Measurements from ENCODE around the gene CCDC51.

GRCh38 chr3:48469046-48469915 lies 29.4 kb upstream of the CCDC51 start:
- no peak for TF ChIP-seq CTCF (IDR thresholded peaks at IDR 0.05; ENCODE audit: insufficient read depth, low read length, poor library complexity, severe bottlenecking)
- TF ChIP-seq EZH2phosphoT487 (conservative IDR thresholded peaks at IDR 0.05; ENCODE audit: low read length) = no peak

All from SU-DHL-6 (cell line).